ENCODE data around the gene RALGAPA2.

- TF ChIP-seq CTCF (conservative IDR thresholded peaks at IDR 0.05; ENCODE audit: low read length) (no peak), EZH2phosphoT487 (IDR thresholded peaks at IDR 0.05; ENCODE audit: borderline replicate concordance) (peak; percentile 39; the same call in 1 of the 2 replicates)
These were observed 246.0 kb downstream of the RALGAPA2 start for GRCh38 chr20:20466341-20466879.
